ENCODE results near the gene ABLIM1. TPM values are rescaled to one million over a fixed set of nuclear protein-coding genes. Genes with fewer than 3 reads are reported as not detected.
A peak's percentile ranks its signal among the peaks of the same experiment; 100 is the strongest.

Gene ABLIM1
- total and polyA plus RNA-seq, 3 donors from 2014 or later, result 90.0 to 137 (median 128) TPM

GRCh38 chr10:114607358-114607998 lies 50.6 kb downstream of the ABLIM1 start:
- no peak for DNase-seq
- 40 to 45% methylated on average over 7 to 8 of the region's 8 CpGs for WGBS, 2 donors
- no peak overlapping the region for H3K4me3 ChIP-seq
- no peaks in the 10 kb centered on the region for H3K36me3 ChIP-seq (ENCODE audit: low read depth, missing control alignments)
- peaks cover 9% of the 10 kb centered on the region for H3K4me1 ChIP-seq
- H3K27me3 ChIP-seq, result no peaks in the 10 kb centered on the region
- peak overlapping the region in 1 of 2 donors; percentile 56 for H3K27ac ChIP-seq
- intact Hi-C loops (cut with DNase I; ENCODE audit: low total_unique reads), result no loop called here
- no peaks in the 10 kb centered on the region for H3K9me3 ChIP-seq
- TF ChIP-seq POLR2A (IDR thresholded peaks at IDR 0.05) (no peak), CTCF (IDR thresholded peaks at IDR 0.05) (no peak)

- 78 to 81% methylated on average over 4 of the region's 4 CpGs for WGBS, 2 donors
- no peak for TF ChIP-seq POLR2A (IDR thresholded peaks at IDR 0.05)
- TF ChIP-seq CTCF (IDR thresholded peaks at IDR 0.05), result no peak
- Histone ChIP-seq H3K4me1 (peaks cover 9% of the 10 kb centered on the region), H3K4me3 (no peak overlapping the region), H3K9me3 (no peaks in the 10 kb centered on the region), H3K27ac (peak overlapping the region in 1 of 2 donors; percentile 66), H3K36me3 (ENCODE audit: low read depth, missing control alignments) (no peaks in the 10 kb centered on the region), H3K27me3 (no peaks in the 10 kb centered on the region)
- intact Hi-C loops (cut with DNase I; ENCODE audit: low total_unique reads), result no loop called here
- no peak for DNase-seq
Observed at GRCh38 chr10:114605155-114605797, 52.8 kb downstream of the ABLIM1 start.

- DNase-seq, result no peak
- TF ChIP-seq CTCF (IDR thresholded peaks at IDR 0.05), result no peak
- no peak for TF ChIP-seq POLR2A (IDR thresholded peaks at IDR 0.05)
- Histone ChIP-seq H3K4me3 (no peak overlapping the region), H3K27me3 (no peaks in the 10 kb centered on the region), H3K4me1 (peaks cover 9% of the 10 kb centered on the region), H3K27ac (peak overlapping the region in 1 of 2 donors; percentile 66), H3K36me3 (ENCODE audit: low read depth, missing control alignments) (no peaks in the 10 kb centered on the region), H3K9me3 (no peaks in the 10 kb centered on the region)
- intact Hi-C loops (cut with DNase I; ENCODE audit: low total_unique reads), result no loop called here
- 66 to 69% methylated on average over 5 of the region's 5 CpGs for WGBS, 2 donors
Observed at GRCh38 chr10:114604357-114605130, 53.5 kb downstream of the ABLIM1 start.

GRCh38 chr10:114603948-114604347 lies 54.1 kb downstream of the ABLIM1 start:
- intact Hi-C loops (cut with DNase I; ENCODE audit: low total_unique reads), result no loop called here
- Histone ChIP-seq H3K27me3 (no peaks in the 10 kb centered on the region), H3K4me1 (peaks cover 9% of the 10 kb centered on the region), H3K9me3 (no peaks in the 10 kb centered on the region), H3K27ac (peak overlapping the region in 1 of 2 donors; percentile 66), H3K4me3 (no peak overlapping the region), H3K36me3 (ENCODE audit: low read depth, missing control alignments) (no peaks in the 10 kb centered on the region)
- TF ChIP-seq POLR2A (IDR thresholded peaks at IDR 0.05) (no peak), CTCF (IDR thresholded peaks at IDR 0.05) (no peak)
- DNase-seq, result no peak
- 72% methylated on average over 2 of the region's 2 CpGs for WGBS, 2 donors

All from testis (tissue), 3 donors.